ENCODE results near the gene RNPEPL1.
"Not testable (repeated sequence)": the region's sequence is repeated elsewhere in the genome, so short reads cannot be mapped to it uniquely, and the experiment has no call there.

RNPEPL1 gene, protein sequence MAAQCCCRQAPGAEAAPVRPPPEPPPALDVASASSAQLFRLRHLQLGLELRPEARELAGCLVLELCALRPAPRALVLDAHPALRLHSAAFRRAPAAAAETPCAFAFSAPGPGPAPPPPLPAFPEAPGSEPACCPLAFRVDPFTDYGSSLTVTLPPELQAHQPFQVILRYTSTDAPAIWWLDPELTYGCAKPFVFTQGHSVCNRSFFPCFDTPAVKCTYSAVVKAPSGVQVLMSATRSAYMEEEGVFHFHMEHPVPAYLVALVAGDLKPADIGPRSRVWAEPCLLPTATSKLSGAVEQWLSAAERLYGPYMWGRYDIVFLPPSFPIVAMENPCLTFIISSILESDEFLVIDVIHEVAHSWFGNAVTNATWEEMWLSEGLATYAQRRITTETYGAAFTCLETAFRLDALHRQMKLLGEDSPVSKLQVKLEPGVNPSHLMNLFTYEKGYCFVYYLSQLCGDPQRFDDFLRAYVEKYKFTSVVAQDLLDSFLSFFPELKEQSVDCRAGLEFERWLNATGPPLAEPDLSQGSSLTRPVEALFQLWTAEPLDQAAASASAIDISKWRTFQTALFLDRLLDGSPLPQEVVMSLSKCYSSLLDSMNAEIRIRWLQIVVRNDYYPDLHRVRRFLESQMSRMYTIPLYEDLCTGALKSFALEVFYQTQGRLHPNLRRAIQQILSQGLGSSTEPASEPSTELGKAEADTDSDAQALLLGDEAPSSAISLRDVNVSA

DNA sequence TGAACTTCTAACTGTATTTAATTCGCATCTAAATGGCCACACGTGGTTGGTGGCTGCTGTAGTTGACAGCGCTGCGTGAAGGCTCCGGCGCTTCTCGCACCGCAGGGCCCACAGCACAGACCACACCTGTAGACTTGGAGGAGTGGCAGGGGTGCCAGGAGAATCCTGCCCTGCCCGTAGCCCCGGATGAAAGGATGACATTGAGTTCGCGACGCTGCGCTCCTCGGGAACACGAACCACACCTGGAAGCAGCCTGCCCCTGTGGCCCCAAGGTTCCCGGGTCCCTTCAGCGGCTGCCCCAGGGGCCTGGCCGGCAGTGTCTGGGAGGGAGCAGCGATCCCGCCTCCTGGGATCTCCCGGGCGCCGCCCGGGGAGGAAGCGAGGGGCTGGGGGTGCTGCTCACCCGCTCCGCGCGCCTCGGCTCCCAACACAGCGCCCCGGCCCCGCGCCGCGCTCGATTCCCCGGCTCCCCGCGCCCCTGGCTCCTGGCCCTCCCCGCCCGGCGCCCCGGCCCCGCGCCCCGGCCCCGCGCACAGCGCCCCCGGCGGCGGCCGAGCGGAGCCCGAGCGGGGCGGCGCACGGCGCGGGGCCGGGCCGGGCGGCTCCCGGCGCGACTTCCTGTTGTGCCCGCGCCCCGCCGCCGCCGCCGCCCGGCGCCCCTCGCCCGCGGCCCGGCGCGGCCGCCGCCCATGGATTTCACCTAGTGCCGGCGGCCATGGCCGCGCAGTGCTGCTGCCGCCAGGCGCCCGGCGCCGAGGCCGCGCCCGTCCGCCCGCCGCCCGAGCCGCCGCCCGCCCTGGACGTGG lies at the start of gene RNPEPL1:
TSS of gene RNPEPL1 (plus strand) at position 613 of the 806 bp plus-strand sequence. CDS start at position 716, 103 bp downstream.
- no peak for DNase-seq (ENCODE audit: low read depth, low spot score)

DNA sequence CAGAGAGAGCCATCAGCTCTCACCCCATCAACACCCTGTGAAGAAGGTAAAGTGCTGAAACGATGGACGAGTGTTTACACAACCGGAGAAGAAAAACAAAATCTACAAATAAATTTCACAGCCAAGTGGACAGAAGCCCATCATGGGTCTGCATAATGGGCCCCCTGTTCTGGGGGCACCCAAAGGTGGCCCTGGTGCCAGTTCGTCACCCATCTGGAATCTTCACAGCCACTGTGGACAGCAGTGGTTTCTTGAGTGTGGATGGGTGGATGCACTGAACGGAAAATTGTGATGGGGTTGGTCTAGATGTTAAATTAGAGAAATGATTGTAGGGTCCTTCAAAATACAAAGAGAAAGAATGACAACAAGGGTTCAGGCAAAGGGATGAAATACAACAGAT lies 49.3 kb upstream of the RNPEPL1 start:
- no peak for DNase-seq (ENCODE audit: low read depth, low spot score)

DNA sequence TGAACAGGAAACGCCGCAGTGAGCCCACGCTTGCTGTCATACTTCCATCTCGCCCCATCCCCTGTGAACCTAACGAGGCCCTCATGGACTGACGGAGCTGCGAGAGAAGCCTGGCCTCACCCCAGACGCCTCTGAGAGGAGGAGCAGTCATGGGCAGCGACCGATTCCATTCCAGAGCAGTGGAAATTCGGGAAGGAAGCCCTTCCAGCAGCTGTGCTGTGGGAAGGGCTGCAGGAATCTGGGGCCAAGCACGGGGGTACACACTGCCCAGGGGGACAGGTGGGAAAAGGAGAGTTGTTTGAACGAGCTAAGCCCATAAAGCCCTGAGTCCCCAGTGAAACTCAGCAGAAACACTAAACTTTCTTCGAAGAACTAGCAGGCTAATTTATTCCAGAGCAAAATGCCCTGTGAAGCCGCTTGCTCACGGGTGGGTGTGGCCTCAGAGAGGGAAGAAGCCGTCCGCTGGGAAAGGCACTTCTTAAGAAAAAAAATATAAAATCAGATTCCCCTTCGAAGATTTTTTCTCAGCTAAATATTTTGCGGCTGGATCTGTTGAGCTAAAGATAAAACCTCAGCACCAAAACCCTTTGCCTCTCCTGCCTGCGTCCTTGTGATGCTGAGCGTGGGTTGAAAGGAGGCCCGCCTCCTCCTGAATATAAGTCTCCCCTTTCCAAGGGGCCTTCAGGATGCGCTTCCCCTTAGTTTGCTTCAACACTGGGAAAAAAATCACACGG lies 48.7 kb upstream of the RNPEPL1 start:
- no peak for DNase-seq (ENCODE audit: low read depth, low spot score)

DNA sequence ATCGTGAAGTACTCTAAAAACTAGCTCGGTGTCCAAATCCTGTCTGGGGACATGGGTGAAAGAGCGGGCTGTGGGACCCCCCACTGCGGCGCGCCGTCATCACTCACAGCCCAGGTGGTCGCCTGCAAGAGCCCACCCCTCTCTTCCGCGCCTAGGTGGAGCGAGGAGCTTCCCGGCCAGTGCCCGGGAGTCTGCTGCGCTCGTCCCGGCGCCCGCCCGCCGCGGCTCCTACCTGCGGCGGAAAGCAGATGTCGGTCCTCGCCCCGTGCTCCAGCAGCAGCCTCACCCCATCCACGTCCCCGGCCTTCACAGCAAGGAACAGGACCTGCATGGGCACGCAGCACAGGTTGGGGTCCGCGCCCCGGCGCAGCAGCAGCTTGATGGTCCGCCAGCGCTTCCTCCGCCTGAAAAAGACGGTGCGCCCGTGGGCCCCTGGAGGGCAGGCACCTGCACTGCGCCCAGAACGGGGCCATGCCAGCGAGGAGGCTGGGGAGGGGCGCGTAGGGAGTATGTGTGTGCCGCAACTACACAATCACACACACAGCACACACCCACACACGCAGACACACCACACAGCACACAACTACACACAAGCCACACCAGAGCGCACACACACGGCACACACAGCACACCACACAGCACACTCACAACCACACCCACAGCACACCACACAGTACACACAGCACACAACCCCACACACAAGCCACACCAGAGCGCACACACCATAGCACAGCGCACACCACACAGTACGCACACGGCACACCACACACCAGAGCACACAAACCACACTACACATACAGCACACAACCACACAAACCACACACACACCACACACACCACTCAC lies 47.9 kb upstream of the RNPEPL1 start:
- no peak for DNase-seq (ENCODE audit: low read depth, low spot score)

DNA sequence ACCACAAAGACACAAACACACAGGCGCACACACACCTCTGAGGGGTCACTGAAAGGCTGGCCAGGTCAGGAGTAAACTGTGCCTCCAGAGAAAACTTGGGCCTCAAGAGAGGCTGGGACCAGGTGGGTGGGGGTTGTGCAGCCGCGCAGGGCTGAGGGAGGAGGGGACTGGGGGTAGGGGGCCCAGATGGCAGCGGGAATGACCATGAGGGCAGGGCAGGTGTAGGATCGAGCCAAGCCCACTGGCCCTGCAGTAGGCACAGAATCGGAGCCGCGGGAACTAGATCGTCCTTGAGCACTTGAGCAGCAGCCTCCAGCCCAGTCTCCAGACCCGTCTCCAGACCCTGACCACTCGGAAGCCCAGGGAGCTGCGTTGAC lies 47.3 kb upstream of the RNPEPL1 start:
- no peak for DNase-seq (ENCODE audit: low read depth, low spot score)

GRCh38 chr2:240521885-240522284 lies 46.4 kb upstream of the RNPEPL1 start:
- not testable (repeated sequence) for DNase-seq (ENCODE audit: low read depth, low spot score)

DNA sequence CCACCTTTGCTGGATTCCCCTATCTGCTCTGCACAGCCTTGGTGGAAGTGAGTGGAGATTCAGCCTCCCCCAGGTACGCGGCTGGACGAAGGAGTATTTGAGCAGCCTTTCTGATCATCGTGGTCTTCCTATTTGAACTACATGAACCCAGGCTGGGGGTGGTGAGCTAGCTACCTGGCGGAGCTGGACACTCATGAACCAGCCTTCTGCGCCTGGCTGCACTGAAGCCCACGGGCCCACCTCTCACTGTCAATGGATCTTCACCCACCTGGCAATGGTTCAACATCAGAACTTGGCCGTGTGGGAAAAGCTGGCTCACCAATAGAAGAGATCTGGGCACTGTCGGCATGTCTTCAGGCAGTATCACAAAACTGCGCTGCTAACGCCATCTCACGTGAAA lies 45.9 kb upstream of the RNPEPL1 start:
- no peak for DNase-seq (ENCODE audit: low read depth, low spot score)

GRCh38 chr2:240523451-240524281 lies 44.6 kb upstream of the RNPEPL1 start:
- no peak for DNase-seq (ENCODE audit: low read depth, low spot score)

- no peak for DNase-seq (ENCODE audit: low read depth, low spot score)
Observed at GRCh38 chr2:240524963-240525718, 43.1 kb upstream of the RNPEPL1 start.

DNA sequence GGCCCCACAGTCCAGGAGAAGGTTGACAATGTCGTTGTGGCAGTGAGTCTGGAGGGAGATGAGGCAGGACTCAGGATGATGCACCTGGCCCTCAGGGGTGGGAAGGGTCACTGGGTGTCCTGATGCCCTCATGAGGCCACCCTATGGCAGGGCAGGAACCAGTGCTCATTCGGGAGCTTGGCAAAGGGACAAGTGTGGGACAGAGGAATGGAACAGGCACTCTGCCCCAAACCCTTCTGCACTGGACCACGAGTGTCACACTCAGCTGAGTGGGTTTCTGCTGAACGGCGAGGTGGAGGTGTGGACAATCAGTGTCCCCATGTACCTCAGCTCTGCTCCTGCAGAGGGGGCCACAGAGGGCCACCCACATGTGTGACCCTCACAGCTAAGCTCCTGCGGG lies 42.5 kb upstream of the RNPEPL1 start:
- DNase-seq (ENCODE audit: low read depth, low spot score), result no peak

- no peak for DNase-seq (ENCODE audit: low read depth, low spot score)
Observed at GRCh38 chr2:240526521-240526920, 41.8 kb upstream of the RNPEPL1 start.

- DNase-seq (ENCODE audit: low read depth, low spot score), result no peak
Observed at GRCh38 chr2:240527153-240527750, 41.0 kb upstream of the RNPEPL1 start.

DNA sequence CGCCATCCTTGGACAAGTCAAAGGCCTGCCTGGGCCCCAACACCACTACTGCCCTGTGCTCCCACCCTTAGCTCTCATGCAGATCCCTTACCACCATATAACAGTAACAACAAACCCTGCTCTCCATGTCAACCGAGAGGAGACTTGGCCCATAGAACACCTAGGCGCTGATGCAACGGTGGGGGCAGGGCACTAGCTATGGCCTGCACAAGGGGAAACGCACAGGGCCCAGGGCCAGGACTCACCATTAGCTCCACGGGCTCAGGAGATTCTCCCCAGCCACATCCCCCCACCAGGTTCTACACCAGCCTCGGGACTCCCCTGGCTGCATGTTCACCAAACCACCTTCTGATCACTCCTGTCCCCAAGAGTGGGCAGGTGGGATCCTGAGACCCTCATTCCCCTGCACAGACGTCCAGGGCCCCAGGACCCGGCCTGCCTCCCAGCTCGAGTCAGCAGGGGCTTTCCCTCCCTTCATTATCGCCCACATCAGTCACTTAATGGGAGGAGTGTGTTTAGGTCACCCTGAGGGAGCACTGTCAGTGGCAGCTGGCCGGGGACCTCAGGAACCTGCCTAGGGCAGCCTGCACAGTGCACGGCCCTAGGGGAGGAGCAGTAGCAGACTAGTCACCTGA lies 39.8 kb upstream of the RNPEPL1 start:
- no peak for DNase-seq (ENCODE audit: low read depth, low spot score)

DNA sequence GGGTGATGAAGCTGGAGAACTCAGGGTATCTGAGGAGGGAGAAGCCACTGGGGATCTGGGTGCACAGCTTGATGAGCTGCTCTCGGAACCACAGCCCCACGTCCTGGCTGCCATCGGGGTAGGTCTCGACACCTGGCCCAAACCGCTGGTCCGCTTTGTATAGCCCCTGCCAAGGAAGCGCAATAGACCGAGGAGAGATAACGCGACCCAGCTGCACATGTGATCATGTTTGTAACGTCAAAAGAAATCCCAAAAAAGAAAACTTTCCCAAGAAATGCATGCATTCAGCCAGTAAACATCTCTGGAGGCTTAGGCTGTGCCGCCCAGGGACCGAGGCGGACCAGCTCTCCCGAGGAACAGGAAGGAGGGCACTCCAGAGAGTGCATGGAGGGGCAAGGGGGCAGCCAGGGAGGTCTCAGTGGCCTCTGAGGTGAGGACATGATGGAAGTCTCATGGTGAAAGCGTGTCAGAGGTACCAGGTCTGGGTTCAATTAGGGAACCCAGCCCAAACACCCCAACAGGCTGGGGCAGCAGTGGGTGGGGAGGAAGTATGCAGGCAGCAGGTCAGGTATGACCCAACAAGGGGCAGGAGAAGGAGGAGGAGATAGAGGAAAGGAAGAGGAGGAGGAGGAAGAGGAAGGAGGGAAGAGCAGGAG lies 38.8 kb upstream of the RNPEPL1 start:
- DNase-seq (ENCODE audit: low read depth, low spot score), result no peak

GRCh38 chr2:240530181-240530580 lies 38.1 kb upstream of the RNPEPL1 start:
- DNase-seq (ENCODE audit: low read depth, low spot score), result no peak

GRCh38 chr2:240531038-240531437 lies 37.2 kb upstream of the RNPEPL1 start:
- DNase-seq (ENCODE audit: low read depth, low spot score), result no peak

- no peak for DNase-seq (ENCODE audit: low read depth, low spot score)
Observed at GRCh38 chr2:240532031-240532775, 36.1 kb upstream of the RNPEPL1 start.

All from activated CD4-positive, CD25-positive, alpha-beta regulatory T cell treated with anti-CD3 and anti-CD28 coated beads, Interleukin-2, amount 50 U/mL, for 16 hours (primary cell).